Right renal pelvis (tissue), 4 donors: ENCODE data around the gene ZNF609. TPM values are rescaled to one million over a fixed set of nuclear protein-coding genes. Genes with fewer than 3 reads are reported as not detected.

Source experiments
- DNase-seq, 4 donors: peaks; one replicate each; pipeline ENCODE4 v3.0.0-alpha.2; 2013; ENCODE audit warnings: low read depth in 4 of 4, low spot score in 3 of 4, missing footprints in 1 of 4
- polyA plus RNA-seq, 4 donors: library from polyadenylated mRNA; unstranded; fragments of 120-200 nt; gene quantifications; one replicate each; pipeline ENCODE4 v1.2.1, GENCODE V29; 2013; ENCODE audit not compliant: insufficient read length in 4 of 4

Gene ZNF609
- polyA plus RNA-seq, 4 donors = 34.9 to 37.7 (median 36.3) TPM

DNA sequence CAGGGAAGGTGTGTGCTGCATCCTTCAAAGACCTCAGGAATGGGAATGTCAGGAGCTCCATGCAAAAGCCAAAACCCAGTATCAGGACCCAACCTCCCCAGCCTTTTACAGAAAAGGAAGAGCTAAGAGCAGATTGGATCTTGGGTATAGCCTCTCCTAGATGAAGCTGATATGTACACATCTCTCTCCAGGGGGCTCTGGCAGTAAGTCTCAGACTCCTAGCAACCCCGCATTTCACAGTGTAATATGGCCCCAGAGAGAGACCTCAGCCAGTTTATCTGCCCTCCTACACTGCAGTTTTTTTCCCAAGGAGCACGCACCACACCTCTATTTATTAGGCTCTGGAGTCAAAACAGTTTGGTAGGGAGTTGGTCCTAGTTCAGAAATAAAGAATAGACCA is 226.8 kb downstream of the ZNF609 start:
- no peak for DNase-seq

DNA sequence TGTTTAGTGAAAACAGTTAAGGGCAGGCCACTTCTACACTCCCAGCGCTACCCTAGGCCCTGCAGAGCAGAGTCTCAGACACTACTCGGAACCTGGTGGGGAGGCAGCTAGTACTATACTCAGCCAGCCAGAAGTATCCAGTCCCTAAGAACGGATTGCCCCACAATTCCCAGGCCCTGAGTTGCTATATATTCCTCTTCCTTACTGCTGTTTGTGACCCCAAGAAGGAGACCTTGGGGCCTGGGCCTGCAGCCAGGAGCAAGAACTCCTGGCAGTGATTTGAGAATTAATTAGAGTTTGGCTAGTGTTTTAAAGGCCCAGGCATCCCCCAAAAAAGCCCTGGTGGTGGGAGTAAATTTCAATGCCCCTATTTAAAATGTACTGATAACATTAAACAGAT is 227.3 kb downstream of the ZNF609 start:
- DNase-seq = no peak

- DNase-seq = no peak
Observed at GRCh38 chr15:64688770-64689169, 228.4 kb downstream of the ZNF609 start.

DNA sequence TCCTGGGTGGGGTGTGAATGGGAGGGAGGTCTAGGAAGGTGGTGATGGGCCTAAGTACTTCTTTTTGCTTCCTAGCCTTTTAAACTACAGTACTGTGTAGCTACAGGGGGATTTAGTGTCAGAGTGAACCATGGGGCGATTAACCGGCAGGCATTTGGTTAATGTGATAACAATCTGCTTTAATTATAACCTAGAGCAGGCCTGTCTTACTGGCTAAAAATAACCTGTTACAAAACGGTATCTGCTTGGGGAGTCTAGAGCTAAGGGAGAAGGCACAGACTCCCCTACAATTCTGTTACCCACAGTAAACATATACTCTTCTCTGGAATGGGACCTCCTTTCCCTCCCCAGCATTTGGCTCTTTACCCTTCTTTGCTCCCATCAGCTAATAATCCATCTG is 229.6 kb downstream of the ZNF609 start:
- DNase-seq = no peak

GRCh38 chr15:64690578-64691296 is 230.4 kb downstream of the ZNF609 start:
- DNase-seq = no peak

DNA sequence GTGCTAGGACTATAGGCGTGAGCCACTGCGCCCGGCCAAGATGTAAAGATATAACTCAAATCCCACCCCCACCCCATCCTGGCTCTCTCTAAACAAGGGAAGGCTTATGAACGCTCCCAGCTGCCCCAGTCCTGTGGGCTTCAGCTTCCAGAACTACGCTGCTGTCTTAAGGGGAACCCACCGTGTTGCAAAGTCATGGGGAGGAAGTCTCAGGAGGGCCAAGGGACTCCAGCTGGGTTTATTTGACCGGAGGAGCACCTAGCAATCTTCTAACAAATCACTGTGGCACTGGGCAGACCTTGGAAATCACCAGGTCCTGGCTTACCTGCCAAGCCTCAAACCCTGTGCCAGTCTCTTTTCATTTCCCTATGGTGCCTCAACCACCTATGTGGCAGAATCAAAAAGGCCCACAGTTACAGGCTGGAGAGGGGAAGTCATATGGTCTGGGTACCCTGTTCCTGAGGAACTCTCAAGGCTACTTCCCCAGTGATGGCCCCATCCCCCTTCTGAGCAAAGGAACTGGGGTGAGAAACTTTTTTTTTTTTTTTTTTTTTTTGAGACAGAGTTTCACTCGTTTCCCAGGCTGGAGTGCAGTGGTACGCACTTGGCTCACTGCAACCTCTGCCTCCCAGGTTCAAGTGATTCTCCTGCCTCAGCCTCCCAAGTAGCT is 231.7 kb downstream of the ZNF609 start:
- no peak for DNase-seq

DNA sequence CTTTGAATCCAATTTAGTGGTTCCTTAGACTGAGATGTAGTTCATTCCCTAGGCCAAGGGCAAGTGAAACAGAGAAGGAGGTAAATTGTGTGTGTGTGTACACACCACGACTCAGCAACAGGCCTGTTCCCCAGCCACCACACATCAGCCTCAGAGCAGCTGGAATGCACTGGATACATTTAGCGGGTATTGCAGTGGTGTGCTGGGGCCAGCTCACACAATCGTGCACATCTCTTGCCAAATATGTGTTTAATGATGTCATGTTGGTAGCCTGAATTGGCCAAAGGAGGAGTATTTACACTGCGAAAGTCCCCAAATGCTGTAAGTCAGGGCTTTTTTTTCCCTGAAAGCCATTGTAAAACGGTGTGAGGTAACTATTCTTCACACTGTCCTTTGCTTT is 232.8 kb downstream of the ZNF609 start:
- no peak for DNase-seq

DNA sequence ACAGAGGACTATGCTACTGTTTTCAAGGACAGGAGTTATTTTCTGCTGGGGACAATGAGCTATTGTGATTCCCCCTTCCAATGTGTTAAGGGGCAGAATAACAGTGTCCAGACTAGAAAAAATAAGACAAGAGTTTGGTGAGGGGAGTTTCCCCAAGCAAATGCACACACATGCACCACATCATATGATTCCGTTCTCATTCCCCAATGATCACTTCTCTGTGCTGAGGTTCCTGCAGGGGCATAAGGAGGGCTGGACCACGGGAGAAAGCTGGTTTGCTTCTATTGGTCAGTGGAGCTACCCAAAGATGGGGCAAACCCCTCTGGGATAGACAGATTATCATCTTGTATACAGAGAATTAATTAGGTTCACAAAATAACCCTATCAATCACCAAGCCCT is 234.4 kb downstream of the ZNF609 start:
- DNase-seq = no peak

DNA sequence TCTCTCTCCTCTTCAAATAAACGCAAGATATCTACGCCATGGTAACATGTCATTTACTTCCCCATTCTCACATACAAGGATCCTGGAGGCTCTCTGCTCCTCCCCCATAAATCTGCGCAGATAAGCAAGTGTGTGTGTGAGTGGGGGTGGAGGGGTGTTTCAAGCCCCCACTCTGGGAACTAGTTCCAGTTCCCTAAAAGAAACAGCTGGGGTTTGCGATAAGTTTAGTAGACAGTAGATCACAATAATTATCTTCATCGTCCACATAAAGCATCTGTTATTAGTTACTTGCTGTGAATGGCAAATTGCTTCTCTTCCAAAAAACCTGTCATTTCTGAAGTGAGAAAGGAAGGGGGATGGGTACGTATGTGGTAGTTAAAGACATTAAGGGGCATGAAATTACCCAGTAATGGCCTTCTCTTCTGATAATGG is 235.2 kb downstream of the ZNF609 start:
- no peak for DNase-seq

DNA sequence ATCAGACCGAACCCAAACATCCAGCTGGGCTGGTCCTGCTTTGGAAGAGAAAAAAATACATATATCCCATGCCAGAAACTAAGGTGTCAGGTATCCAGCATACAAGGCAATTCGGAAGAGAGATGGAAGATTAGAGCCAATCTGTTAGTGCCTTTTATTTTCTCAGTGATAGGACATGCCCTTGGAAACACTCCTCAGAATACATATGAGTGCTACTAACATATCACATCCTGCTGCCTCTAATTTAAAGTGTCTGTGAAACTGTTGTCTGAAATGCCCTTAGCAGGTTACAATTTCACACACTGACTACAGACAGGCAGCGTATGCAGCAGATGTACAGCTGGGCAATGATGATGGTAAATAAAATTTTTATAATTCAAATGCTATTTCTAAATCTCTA is 236.1 kb downstream of the ZNF609 start:
- no peak for DNase-seq

DNA sequence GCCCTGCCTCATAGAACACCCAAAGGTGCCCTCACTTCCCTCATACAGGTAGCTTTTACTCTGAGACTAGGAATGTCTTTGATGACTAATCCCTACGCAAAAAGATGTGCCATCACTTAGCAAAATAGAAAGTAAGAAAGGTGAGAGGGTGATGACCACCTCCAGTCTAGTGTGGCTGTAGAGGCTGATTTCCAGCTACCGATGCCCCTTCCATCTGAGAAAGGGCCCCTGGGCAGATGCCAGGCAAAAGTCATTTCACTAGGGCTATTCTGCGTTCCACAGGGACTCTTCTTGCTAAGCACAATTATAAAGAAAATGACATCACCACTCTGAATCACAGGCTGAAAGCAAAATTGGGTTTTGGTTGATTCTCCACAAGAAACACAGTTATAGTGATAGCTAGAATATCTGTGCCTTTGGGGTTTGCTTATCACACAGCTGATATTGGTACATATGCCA is 237.6 kb downstream of the ZNF609 start:
- no peak for DNase-seq

DNA sequence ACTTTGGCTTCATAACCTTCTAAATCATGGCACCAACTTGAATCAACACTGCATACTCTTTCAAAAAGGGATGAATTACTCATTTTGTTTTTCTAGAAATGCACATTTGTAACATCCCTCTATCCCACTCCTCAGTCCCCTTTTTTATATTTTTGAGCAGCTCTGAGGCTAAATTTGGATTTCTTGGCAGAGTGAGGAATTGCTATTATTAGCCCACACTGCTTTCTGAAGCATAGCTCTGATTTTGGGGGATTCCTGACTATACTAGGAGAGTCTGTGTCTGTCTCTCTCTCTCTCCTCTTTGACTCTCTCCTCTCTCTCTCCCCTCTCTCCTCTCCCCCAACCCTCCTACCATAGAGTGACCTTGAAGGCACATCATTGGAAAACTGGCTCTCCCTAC is 238.4 kb downstream of the ZNF609 start:
- no peak for DNase-seq

- DNase-seq = peak in 1 of 4 donors; percentile 56
Observed at GRCh38 chr15:64699751-64700388, 239.5 kb downstream of the ZNF609 start.

GRCh38 chr15:64701051-64701450 is 240.7 kb downstream of the ZNF609 start:
- DNase-seq = no peak

GRCh38 chr15:64701482-64702184 is 241.3 kb downstream of the ZNF609 start:
- no peak for DNase-seq

DNA sequence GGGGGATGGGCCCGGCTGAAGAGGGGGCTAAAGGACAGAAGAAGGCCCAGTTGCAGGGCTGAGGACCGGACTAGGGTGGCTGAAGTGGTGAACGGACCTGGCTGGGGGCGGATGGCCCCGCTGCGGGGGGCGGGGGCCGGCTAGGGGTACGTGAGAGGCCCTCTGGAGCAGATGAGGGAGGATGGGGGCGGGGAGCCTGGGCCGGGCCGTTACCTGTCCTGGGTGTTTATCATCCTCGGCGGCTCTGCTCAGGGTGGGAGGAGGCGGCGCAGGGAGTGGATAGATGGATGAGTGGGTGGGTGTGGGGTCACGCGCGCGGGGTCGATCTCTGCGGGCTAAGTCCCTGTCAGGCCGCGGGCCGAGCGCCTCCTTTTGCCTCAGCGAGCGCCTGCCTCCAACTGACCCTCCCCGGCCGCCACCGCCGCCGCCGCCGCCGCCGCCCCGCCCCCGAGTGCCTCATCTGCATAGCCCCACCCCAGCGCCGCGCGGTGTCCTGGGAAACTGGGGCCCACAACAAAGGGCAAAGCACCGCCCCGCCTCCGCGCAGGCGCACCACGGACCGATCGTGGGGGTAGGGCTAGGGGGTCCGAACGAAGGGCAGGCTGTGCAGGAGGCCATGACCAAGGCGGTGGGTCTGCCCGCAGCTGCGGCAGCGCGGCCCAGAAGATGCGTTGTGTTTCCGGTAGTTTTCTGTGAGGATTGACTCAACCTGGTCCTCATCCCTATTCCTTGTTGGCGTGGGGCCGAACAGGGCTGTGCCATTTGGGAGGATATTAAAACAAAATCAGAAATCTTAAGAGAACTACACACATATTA is 242.6 kb downstream of the ZNF609 start:
- DNase-seq = peak; percentile 89 to 94 (median 92)

DNA sequence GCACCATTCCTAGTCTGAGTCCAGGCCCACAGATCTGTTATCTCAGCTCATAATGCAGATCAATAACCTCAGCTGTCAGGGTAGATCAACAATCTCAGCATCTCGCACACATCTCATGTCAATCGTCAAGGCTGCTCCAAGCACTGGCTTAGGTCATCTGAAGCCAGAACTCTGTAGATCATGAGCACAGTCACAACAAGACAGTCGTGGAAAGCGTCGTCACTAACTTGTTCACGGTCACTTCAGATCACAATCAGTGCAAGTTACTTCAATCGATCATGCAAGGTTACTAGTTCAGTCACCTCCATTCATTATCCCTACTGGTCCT is 243.2 kb downstream of the ZNF609 start:
- DNase-seq = no peak

- DNase-seq = no peak
Observed at GRCh38 chr15:64705006-64705405, 244.6 kb downstream of the ZNF609 start.

- DNase-seq = no peak
Observed at GRCh38 chr15:64706011-64706911, 245.9 kb downstream of the ZNF609 start.
